ENCODE measurements around the gene RASA3. TPM values are rescaled to one million over a fixed set of nuclear protein-coding genes. Genes with fewer than 3 reads are reported as not detected.

RASA3 gene
- total RNA-seq, 2 experiments from 2014 or later, result 36.9 to 39.3 TPM

DNA sequence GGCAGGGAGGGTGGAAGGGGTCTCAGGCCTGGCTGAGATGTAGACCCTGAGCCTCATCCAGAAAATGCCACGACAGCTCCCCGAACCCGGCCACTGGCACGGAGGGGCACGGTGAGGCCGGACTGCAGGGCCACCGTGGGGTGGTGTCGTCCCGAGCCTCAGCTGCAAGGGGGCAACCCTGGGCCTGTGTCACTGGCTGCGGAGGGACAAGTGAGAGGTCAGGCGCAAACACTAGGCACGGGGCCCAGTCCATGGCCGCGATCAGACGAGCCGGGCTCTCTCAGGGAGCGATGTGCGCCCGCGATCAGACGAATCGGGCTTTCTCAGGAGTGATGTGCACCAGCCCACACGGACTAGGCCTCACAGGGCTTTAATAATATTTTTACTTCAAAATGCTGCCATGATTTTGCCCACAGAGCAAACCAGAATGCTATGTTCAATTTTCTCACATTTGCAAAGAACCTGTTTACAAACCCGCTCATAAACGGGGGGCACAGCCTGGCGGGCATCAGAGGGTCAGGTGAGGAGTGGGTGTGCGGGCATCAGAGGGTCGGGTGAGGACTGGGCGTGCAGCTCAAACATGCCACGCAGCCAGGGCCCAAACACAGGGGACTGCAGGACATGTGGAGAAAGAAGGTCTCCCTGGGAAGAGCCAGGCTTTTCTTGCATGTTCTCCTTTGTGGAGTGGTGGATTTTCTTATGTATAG is 115.9 kb downstream of the RASA3 start:
- Mint-ChIP-seq H3K27me3 (ENCODE audit: low read depth) (no peaks in the 10 kb centered on the region), H3K4me3 (no peak overlapping the region), H3K27ac (no peak overlapping the region), H3K36me3 (ENCODE audit: low read depth) (peaks cover 20% of the 10 kb centered on the region), H3K9me3 (ENCODE audit: insufficient read depth) (no peaks in the 10 kb centered on the region), H3K4me1 (ENCODE audit: low read depth) (peaks cover 3% of the 10 kb centered on the region)
- DNase-seq (no peak), ATAC-seq (no peak)
- ChIA-PET CTCF (no interaction called here), POLR2A (no interaction called here)

DNA sequence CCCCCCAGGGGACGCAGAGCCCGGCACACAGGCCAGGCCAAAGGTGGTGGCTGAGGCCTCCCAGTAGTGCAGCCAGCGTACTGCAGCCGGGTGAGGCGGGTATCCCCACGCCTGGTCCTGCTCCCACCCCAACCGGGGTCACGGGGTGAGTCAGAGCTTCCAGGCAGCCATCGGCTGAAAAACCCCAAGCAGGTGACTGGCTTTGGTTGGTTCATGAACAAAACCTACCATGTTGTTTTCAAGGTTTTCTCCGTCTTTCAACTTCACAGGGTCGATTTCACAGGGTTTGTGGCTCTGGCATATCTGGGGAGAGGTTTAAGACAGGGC is 116.5 kb downstream of the RASA3 start:
- peaks cover 21% of the 10 kb centered on the region for H3K36me3 Mint-ChIP-seq (ENCODE audit: low read depth)
- ChIA-PET CTCF (no interaction called here), POLR2A (no interaction called here)
- no peaks in the 10 kb centered on the region for H3K9me3 Mint-ChIP-seq (ENCODE audit: insufficient read depth)
- H3K4me1 Mint-ChIP-seq (ENCODE audit: low read depth), result peaks cover 7% of the 10 kb centered on the region
- no peaks in the 10 kb centered on the region for H3K27me3 Mint-ChIP-seq (ENCODE audit: low read depth)
- H3K4me3 Mint-ChIP-seq, result no peak overlapping the region
- no peak for DNase-seq
- H3K27ac Mint-ChIP-seq, result no peak overlapping the region
- no peak for ATAC-seq

DNA sequence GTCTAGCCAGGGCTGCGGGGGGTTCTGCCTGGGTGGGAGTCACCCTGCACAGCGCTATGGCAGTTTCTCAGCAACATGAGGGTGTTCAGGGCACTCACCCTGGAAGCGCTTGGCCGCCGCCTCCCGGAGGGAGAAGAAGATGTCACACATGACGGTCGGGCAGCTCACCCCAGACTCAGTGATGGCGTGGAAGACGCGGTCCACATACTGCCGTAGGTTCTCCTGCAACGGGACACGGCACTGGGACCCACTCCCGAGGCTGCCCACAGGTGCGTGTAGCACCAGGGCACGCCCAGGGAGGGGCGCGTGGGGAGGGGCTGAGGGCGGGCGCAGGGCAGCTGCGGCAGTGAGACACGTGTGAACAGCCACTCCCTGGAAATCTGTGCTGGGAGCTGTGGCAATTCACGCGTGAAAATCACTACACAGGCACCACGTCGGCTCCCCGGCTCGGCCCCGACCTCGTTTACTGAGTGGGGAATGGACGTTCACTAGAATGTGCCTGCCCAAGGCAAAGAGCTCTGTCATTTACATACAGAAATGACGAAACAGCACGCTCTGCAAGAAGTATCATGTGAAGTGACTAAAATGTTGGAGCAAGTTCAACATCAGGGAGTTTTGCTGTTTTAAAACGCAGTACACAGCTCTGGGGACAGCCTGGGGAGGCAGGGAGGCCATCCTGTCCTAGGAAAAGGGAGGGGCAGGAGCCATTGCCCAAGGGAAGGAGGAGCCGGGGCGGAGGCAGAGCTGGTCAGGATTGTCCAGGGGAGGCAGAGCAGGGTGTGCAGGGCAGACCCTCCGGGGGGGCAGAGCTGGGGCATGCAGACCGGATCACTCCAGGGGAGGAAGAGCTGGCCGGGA is 117.1 kb downstream of the RASA3 start:
- H3K4me1 Mint-ChIP-seq (ENCODE audit: low read depth), result peaks cover 10% of the 10 kb centered on the region
- H3K4me3 Mint-ChIP-seq, result no peak overlapping the region
- peaks cover 18% of the 10 kb centered on the region for H3K36me3 Mint-ChIP-seq (ENCODE audit: low read depth)
- no peak overlapping the region for H3K27ac Mint-ChIP-seq
- H3K27me3 Mint-ChIP-seq (ENCODE audit: low read depth), result no peaks in the 10 kb centered on the region
- no peak for DNase-seq
- CTCF ChIA-PET, result no interaction called here
- POLR2A ChIA-PET, result no interaction called here
- no peaks in the 10 kb centered on the region for H3K9me3 Mint-ChIP-seq (ENCODE audit: insufficient read depth)
- no peak for ATAC-seq

DNA sequence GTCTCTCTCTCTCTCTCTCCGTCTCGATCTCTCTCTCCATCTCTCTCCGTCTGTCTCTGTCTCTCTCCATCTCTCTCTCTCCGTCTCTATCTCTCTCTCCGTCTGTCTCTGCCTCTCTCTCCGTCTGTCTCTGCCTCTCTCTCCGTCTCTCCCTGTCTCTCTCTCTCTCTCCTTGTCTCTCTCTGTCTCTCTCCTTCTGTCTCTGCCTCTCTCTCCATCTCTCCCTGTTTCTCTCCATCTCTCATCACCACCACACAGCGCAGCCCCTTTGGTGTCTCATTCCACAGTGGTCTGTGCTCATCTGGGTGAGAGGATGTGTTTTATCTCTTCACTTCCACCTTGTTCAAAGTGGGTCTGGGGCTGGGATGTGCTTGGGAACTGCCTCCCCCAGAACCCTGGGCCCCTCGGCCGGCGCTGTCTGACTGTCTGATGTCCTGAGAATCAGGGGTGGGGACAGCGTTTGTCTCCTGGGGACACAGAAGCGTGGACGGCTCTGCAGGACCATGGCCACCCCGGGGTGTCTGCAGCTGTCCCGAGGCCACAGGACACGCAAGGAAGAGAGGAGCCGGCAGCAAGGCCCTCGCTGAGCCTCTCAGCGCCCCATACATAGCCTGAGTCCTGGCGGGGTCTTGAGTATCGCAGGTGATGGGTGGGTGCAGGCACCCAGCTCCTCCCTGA is 118.3 kb downstream of the RASA3 start:
- Mint-ChIP-seq H3K27me3 (ENCODE audit: low read depth) (no peaks in the 10 kb centered on the region), H3K9me3 (ENCODE audit: insufficient read depth) (no peaks in the 10 kb centered on the region), H3K36me3 (ENCODE audit: low read depth) (peaks cover 20% of the 10 kb centered on the region), H3K4me1 (ENCODE audit: low read depth) (peaks cover 7% of the 10 kb centered on the region), H3K4me3 (no peak overlapping the region), H3K27ac (no peak overlapping the region)
- POLR2A ChIA-PET, result no interaction called here
- CTCF ChIA-PET, result no interaction called here
- ATAC-seq (no peak), DNase-seq (no peak)

DNA sequence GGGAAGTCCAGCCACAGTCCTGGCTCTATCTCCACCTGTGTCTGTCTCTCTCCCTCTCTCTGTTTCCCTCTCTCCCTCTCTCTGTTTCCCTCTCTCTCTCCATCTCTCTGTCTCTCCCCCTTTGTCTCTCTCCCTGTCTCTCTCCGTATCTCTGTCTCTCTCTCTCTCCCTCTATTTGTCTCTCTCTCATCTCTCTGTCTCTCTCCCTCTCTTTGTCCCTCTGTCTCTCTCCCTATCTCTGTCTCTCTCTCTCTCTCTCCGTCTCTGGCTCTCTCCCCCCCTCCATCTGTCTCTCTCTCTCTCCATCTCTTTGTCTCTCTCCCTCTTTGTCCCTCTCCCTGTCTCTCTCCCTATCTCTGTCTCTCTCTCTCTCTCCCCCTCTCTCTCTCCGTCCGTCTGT is 119.1 kb downstream of the RASA3 start:
- H3K36me3 Mint-ChIP-seq (ENCODE audit: low read depth), result peaks cover 20% of the 10 kb centered on the region
- ChIA-PET POLR2A (no interaction called here), CTCF (no interaction called here)
- H3K9me3 Mint-ChIP-seq (ENCODE audit: insufficient read depth), result no peaks in the 10 kb centered on the region
- no peak overlapping the region for H3K27ac Mint-ChIP-seq
- H3K4me1 Mint-ChIP-seq (ENCODE audit: low read depth), result peaks cover 7% of the 10 kb centered on the region
- ATAC-seq (no peak), DNase-seq (no peak)
- no peaks in the 10 kb centered on the region for H3K27me3 Mint-ChIP-seq (ENCODE audit: low read depth)
- no peak overlapping the region for H3K4me3 Mint-ChIP-seq

DNA sequence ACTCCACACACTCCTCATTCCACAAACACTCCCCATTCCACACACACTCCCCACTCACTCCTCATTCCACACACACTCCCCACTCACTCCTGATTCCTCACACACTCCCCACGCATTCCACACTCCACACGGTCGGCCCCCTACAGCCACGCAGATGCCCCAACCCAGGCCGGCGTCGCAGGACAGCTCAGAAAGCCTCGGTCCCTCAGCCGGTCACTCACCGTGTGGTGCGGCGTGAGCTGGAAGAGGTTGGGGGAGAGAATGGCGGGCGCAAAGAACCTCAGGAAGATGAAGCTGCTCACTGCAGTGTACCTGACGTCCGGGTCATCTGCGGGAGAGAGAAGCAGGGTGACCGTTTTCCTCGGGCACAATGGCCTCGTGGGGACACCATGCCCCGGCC is 119.5 kb downstream of the RASA3 start:
- no peaks in the 10 kb centered on the region for H3K27me3 Mint-ChIP-seq (ENCODE audit: low read depth)
- ATAC-seq (no peak), DNase-seq (no peak)
- ChIA-PET POLR2A (no interaction called here), CTCF (no interaction called here)
- H3K36me3 Mint-ChIP-seq (ENCODE audit: low read depth), result peaks cover 20% of the 10 kb centered on the region
- H3K4me1 Mint-ChIP-seq (ENCODE audit: low read depth), result peaks cover 7% of the 10 kb centered on the region
- no peak overlapping the region for H3K27ac Mint-ChIP-seq
- no peak overlapping the region for H3K4me3 Mint-ChIP-seq
- H3K9me3 Mint-ChIP-seq (ENCODE audit: insufficient read depth), result no peaks in the 10 kb centered on the region

DNA sequence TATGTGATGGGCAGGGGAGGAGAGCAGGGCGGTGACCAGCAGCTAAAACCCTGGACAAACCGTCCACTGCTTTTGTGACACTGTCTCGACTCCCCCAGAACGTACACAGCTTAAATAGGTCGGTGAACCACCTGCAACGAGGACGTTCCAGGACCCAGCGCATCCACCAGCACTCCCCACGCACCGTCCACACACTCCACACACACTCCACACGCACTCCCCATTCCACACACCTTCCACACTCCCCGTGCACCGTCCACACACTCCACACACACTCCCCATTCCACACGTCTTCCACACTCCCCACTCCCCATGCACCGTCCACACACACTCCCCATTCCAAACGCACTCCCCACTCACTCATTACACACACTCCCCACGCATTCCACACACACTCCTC is 120.3 kb downstream of the RASA3 start:
- ATAC-seq (no peak), DNase-seq (no peak)
- ChIA-PET POLR2A (no interaction called here), CTCF (no interaction called here)
- H3K27ac Mint-ChIP-seq, result no peak overlapping the region
- H3K36me3 Mint-ChIP-seq (ENCODE audit: low read depth), result peaks cover 20% of the 10 kb centered on the region
- H3K4me3 Mint-ChIP-seq, result no peak overlapping the region
- no peaks in the 10 kb centered on the region for H3K27me3 Mint-ChIP-seq (ENCODE audit: low read depth)
- H3K9me3 Mint-ChIP-seq (ENCODE audit: insufficient read depth), result no peaks in the 10 kb centered on the region
- peaks cover 7% of the 10 kb centered on the region for H3K4me1 Mint-ChIP-seq (ENCODE audit: low read depth)

DNA sequence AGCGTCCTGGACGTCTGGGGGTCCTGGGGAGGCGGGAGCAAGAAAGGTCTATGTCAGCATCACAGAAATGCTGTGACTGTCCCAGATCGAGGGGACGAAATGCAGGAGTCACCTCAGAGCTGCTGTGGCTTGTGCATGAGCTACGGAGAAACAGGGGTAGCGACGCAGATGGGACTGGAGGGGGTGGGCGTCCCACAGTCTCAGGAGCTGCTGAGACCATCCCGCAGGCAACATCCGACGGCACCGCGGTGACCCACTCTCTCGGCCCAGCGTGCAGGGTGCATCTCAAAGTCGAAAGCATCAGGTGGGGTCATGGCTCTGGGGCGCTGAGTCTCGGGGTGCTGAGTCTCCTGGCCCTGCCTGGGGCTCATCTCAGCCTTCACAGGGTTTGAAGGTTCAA is 121.2 kb downstream of the RASA3 start:
- POLR2A ChIA-PET, result no interaction called here
- Mint-ChIP-seq H3K9me3 (ENCODE audit: insufficient read depth) (no peaks in the 10 kb centered on the region), H3K27me3 (ENCODE audit: low read depth) (no peaks in the 10 kb centered on the region), H3K4me3 (no peak overlapping the region), H3K27ac (peak overlapping the region; percentile 22), H3K4me1 (ENCODE audit: low read depth) (peaks cover 7% of the 10 kb centered on the region), H3K36me3 (ENCODE audit: low read depth) (peaks cover 16% of the 10 kb centered on the region)
- CTCF ChIA-PET, result no interaction called here
- ATAC-seq (no peak), DNase-seq (no peak)

DNA sequence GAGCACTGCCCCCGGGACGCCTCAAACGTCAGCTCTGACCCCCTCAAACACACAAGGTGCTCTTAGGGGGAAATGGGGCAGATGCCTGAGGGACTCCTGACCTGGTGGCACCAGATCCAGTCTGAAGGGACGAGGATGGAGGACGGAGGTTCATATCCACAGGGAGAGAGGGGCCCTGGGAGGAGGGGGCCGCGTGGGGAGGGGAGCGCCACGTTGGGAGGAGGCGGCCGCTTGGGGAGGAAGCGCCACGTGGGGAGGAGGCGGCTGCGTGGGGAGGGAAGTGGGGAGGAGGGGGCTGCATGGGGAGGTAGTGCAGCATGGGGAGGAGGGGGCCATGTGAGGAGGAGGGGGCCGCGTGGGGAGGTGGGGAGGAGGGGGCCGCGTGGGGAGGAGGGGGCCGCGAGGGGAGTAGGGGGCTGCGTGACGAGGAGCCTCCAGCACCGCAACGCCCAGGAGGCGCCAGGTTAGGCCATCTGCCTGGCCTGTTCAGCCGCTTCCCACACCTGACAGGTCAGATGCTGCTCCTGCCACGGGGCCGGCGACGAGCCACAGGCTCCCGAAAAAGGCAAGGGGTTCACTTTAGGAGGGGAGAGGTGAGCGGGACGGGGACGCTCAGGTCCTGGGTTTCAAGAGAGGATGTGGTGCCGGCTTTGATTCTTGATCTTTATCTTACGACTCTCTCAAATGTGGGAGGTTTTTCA is 121.9 kb downstream of the RASA3 start:
- peak overlapping the region; percentile 22 for H3K27ac Mint-ChIP-seq
- POLR2A ChIA-PET, result no interaction called here
- DNase-seq, result peak; percentile 45
- CTCF ChIA-PET, result no interaction called here
- H3K27me3 Mint-ChIP-seq (ENCODE audit: low read depth), result no peaks in the 10 kb centered on the region
- H3K9me3 Mint-ChIP-seq (ENCODE audit: insufficient read depth), result no peaks in the 10 kb centered on the region
- H3K4me1 Mint-ChIP-seq (ENCODE audit: low read depth), result peaks cover 7% of the 10 kb centered on the region
- no peak overlapping the region for H3K4me3 Mint-ChIP-seq
- H3K36me3 Mint-ChIP-seq (ENCODE audit: low read depth), result peaks cover 14% of the 10 kb centered on the region
- ATAC-seq, result peak; percentile 62

DNA sequence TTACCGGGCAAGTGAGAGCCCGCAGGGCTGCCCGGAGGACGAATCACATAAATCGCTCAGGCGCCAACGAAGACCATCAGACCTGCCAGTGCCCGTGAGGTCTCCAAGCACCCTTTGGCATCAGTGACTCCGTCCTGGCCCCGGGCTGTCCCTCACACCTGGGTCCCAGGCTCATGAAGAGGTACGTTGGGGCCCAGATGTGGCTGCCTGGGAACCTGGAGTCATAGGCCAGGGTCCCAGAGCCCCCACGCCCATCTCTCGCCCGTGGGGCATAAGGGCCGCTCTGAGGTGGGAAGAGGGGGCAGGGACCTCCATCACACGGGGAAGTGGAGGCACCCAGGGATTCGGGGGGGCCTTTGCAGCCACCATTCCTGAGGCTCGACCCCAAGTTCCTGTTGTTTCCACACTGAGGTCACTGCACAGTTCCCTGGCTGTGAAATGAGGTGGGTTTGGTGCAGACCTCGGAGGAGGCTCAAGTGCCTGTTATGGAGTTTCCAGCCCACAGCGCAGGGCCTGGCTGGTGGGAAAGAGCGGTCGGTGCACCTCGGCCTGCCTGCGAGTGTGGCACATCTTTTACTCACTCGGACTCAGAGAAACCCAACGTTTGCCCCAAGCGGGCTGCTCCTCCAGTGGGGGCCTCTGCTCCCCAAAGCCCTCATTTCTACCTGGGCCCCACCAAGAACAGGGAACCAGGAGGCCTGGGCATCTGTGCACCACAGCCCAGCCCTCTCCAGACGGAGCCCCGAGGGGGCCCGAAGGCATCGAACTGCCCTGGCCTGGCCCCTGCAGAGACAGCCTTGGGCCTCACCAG is 122.6 kb downstream of the RASA3 start:
- DNase-seq, result no peak
- Mint-ChIP-seq H3K4me1 (ENCODE audit: low read depth) (peaks cover 7% of the 10 kb centered on the region), H3K36me3 (ENCODE audit: low read depth) (peaks cover 14% of the 10 kb centered on the region), H3K9me3 (ENCODE audit: insufficient read depth) (no peaks in the 10 kb centered on the region), H3K4me3 (no peak overlapping the region), H3K27ac (no peak overlapping the region), H3K27me3 (ENCODE audit: low read depth) (no peaks in the 10 kb centered on the region)
- CTCF ChIA-PET, result no interaction called here
- POLR2A ChIA-PET, result no interaction called here
- ATAC-seq, result no peak

DNA sequence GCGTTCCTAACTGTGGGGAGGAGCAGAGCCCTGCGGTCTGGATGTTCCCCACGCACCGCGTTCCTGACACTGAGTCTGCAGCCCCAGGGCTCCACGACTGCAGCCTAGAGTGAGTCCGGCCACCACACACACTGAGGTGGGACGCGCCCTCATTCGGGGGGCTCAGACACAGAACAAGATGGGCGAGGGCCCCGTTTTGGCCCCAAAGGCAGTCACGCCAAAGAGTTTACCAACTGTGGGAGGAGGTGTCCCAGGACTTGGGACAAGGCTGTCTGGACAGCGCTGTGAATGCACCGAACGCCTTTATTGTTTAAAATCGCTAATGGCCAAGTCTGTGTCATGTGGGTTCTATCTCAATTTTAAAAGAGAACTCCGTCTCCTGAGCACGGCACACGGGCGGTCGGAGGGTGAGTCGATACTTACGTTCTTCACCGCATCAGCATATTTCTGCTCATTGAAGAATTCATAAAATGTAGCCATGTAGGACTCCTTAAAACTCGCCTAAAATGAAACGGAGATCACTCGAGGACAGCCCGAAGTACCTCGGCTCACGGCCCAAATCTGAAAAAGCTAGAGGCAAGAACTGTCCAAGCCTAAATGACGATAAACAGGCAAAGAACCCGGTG is 123.3 kb downstream of the RASA3 start:
- H3K27me3 Mint-ChIP-seq (ENCODE audit: low read depth), result no peaks in the 10 kb centered on the region
- H3K4me3 Mint-ChIP-seq, result no peak overlapping the region
- no peak overlapping the region for H3K27ac Mint-ChIP-seq
- ATAC-seq (no peak), DNase-seq (no peak)
- ChIA-PET CTCF (no interaction called here), POLR2A (no interaction called here)
- H3K4me1 Mint-ChIP-seq (ENCODE audit: low read depth), result peaks cover 7% of the 10 kb centered on the region
- no peaks in the 10 kb centered on the region for H3K9me3 Mint-ChIP-seq (ENCODE audit: insufficient read depth)
- H3K36me3 Mint-ChIP-seq (ENCODE audit: low read depth), result peaks cover 14% of the 10 kb centered on the region

Data from activated CD8-positive, alpha-beta T cell treated with anti-CD3 and anti-CD28 coated beads, Interleukin-2, amount 10 ng/mL, durations not matched to agents 7 days and 5 days (primary cell).